GM19240 (cell line): ENCODE measurements around the gene FAM90A1.
"Not testable (repeated sequence)": the region's sequence is repeated elsewhere in the genome, so short reads cannot be mapped to it uniquely, and the experiment has no call there.

Source experiments
- DNase-seq: peaks from one replicate; pipeline ENCODE4 v3.0.0; 2011; ENCODE audit warnings: low spot score; ENCODE audit not compliant: insufficient read length

Gene FAM90A1

GRCh38 chr12:8233935-8234495, 6.6 kb upstream of the FAM90A1 start:
- not testable (repeated sequence) for DNase-seq

GRCh38 chr12:8233300-8233855, 6.0 kb upstream of the FAM90A1 start:
- not testable (repeated sequence) for DNase-seq

GRCh38 chr12:8231666-8232608, 4.5 kb upstream of the FAM90A1 start:
- not testable (repeated sequence) for DNase-seq

GRCh38 chr12:8231049-8231448, 3.6 kb upstream of the FAM90A1 start:
- DNase-seq, result not testable (repeated sequence)

GRCh38 chr12:8229486-8229885, 2.1 kb upstream of the FAM90A1 start:
- not testable (repeated sequence) for DNase-seq

GRCh38 chr12:8228607-8229006, 1.2 kb upstream of the FAM90A1 start:
- DNase-seq, result not testable (repeated sequence)

GRCh38 chr12:8227732-8228077, 287 bp upstream of the FAM90A1 start:
- DNase-seq, result not testable (repeated sequence)

GRCh38 chr12:8226355-8226754, 1.1 kb downstream of the FAM90A1 start:
- no peak for DNase-seq

GRCh38 chr12:8224782-8225181, 2.6 kb downstream of the FAM90A1 start:
- DNase-seq, result not testable (repeated sequence)

GRCh38 chr12:8223646-8224045, 3.8 kb downstream of the FAM90A1 start:
- not testable (repeated sequence) for DNase-seq

GRCh38 chr12:8222303-8222702, 5.1 kb downstream of the FAM90A1 start:
- DNase-seq, result not testable (repeated sequence)

- not testable (repeated sequence) for DNase-seq
Measured at GRCh38 chr12:8221844-8222243, 5.6 kb downstream of the FAM90A1 start.

- not testable (repeated sequence) for DNase-seq
Measured at GRCh38 chr12:8221375-8221774, 6.0 kb downstream of the FAM90A1 start.

- DNase-seq, result not testable (repeated sequence)
Measured at GRCh38 chr12:8218711-8219382, 8.6 kb downstream of the FAM90A1 start.

- not testable (repeated sequence) for DNase-seq
Measured at GRCh38 chr12:8197685-8198308, 29.6 kb downstream of the FAM90A1 start.

GRCh38 chr12:8188088-8188487, 39.3 kb downstream of the FAM90A1 start:
- DNase-seq, result not testable (repeated sequence)

- not testable (repeated sequence) for DNase-seq
Measured at GRCh38 chr12:8184206-8184605, 43.2 kb downstream of the FAM90A1 start.

- not testable (repeated sequence) for DNase-seq
Measured at GRCh38 chr12:8183346-8183745, 44.1 kb downstream of the FAM90A1 start.

- DNase-seq, result not testable (repeated sequence)
Measured at GRCh38 chr12:8182923-8183322, 44.5 kb downstream of the FAM90A1 start.

- not testable (repeated sequence) for DNase-seq
Measured at GRCh38 chr12:8181271-8181670, 46.1 kb downstream of the FAM90A1 start.

GRCh38 chr12:8179989-8180585, 47.3 kb downstream of the FAM90A1 start:
- DNase-seq, result peak; percentile 29
